NCI-H1694 (cell line): ENCODE data around the gene FANCG.

Experiments used
- DNase-seq: peaks from one replicate; lab custom pipeline; 2025; lab: John Stamatoyannopoulos, UW

Gene FANCG

DNA sequence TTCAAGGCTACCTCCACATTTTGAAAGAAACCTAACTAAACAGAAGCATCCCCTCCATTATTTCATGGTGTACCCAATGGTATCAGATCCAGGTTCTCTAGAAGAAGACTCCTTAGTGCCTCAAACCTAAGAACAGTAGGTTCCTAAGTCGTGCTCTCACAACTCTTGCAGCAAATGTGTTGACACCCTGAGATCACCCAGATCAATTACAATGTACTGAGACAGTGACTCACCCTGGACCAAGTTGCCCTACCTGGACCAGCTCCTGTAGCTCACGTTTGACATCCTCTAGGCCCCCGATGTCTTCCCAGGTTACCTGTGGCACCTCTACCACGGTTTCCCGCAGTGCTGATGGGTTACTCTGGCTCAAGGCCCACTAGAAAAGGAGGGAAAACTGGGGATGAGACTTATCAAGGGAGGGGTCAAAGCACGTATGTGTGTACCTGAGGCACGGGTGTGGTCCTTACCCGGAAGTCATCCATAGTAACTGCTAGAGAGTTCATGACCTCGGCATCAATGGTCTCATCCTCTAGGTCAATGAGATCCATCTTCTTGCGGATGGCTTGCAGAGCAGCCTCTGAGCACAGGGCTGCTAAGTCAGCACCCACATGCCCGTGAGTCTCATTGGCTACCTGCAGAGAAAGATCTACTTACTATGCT is 19.1 kb downstream of the FANCG start:
- no peak for DNase-seq

- DNase-seq, result no peak
Observed at GRCh38 chr9:35059438-35059837, 20.3 kb downstream of the FANCG start.

- no peak for DNase-seq
Observed at GRCh38 chr9:35057271-35057620, 22.5 kb downstream of the FANCG start.

DNA sequence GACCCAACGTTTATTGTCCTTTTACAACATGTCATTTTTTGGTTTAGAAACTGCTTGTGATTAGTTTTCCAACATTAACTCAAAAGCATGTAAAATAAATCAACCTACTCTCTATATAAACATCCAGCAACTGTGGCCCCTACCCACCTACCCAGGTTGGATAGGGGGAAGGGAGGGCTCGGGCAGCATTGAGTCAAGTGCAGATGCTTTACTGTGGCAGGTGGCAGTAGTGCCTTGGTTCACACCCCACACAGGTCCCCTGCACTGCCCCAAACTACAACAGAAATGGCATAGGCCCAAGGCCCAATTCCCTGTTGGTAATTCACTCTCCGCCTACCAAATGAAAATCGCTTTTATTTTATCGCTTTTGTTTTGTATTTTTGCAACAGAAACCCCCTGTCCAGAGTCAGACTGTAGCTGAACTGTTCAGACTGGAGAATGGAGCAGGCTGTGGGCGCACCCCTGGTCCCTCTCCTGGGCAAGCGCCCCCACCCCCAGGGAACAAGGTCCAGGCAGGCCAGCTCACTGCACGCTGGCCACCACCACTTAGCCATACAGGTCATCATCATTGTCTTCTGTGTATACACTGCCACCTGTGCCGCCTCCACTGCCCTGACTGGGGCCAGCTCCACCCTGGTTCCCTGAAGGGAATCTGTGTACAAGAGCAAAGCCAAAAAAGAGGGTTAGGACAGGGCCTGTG is 23.0 kb downstream of the FANCG start:
- DNase-seq, result no peak

GRCh38 chr9:35054871-35055644 is 24.7 kb downstream of the FANCG start:
- no peak for DNase-seq

GRCh38 chr9:35054185-35054835 is 25.4 kb downstream of the FANCG start:
- no peak for DNase-seq

- peak; percentile 53 for DNase-seq
Observed at GRCh38 chr9:35051069-35051967, 28.4 kb downstream of the FANCG start.

GRCh38 chr9:35048511-35048910 is 31.2 kb downstream of the FANCG start:
- DNase-seq, result no peak

GRCh38 chr9:35044071-35044470 is 35.7 kb downstream of the FANCG start:
- no peak for DNase-seq

- DNase-seq, result no peak
Observed at GRCh38 chr9:35042891-35043545, 36.7 kb downstream of the FANCG start.

DNA sequence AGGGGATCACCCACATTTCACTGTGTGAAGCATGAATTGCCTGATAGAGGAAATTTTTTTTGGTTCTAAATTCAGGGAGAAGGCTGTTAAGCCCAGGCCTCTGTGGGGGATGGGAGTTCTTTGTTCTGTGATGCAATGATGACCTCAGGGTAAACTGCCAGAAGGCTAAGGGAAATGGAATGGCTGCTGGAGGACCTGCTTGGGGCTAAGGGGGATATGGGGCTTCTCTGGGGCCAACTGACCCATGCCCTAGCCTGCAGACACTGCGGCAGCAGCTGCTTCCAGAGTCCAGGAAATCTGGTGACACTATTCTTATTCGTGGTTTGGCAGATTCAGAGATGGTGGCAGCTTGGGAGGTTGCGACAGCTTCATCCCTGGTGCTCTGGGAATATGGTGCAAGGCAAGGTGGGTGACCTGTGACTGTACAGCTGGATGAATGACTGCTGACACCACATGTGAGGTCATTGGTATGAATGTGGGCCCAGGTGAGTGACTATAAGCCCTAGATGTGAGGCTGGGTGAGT is 37.6 kb downstream of the FANCG start:
- no peak for DNase-seq

- no peak for DNase-seq
Observed at GRCh38 chr9:35035851-35036701, 43.7 kb downstream of the FANCG start.

- DNase-seq, result no peak
Observed at GRCh38 chr9:35033101-35033500, 46.6 kb downstream of the FANCG start.

DNA sequence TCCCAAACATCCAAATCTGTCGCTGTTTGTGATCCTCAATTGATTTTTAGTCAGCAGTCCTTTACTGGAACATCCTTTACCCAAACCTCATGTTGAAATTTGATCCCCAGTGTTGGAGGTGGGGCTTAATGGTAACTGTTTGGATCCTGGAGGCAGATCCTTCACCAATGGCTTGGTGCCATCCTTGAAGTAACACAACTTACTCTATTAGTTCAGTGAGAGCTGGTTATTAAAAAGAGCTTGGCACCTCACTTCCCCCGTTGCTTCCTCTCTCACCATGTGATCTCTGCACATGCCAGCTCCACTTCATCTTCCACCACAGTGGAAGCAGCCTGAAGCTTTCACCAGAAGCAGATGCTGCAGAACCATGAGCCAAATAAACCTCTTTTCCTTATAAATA is 49.9 kb downstream of the FANCG start:
- no peak for DNase-seq

- no peak for DNase-seq
Observed at GRCh38 chr9:35029241-35029640, 50.5 kb downstream of the FANCG start.

DNA sequence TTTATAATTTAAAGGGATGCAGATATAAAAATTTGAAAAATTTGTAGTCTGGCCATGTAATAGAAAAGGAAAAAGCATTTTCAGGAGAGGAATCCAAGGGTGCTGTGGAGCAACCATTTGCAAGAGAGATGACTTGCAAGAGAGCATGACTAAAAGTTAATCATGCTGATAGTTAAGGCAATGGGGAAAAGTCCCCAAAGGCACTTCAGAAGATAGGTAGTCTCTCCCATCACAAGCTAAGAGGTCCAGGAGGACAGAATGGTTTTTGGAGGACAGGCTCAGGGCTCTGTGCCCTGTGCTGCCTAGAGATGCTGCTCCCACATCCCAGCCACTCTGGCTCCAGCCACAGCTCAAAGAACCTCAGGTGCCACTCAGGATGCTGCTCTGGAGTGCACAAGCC is 51.4 kb downstream of the FANCG start:
- DNase-seq, result no peak

DNA sequence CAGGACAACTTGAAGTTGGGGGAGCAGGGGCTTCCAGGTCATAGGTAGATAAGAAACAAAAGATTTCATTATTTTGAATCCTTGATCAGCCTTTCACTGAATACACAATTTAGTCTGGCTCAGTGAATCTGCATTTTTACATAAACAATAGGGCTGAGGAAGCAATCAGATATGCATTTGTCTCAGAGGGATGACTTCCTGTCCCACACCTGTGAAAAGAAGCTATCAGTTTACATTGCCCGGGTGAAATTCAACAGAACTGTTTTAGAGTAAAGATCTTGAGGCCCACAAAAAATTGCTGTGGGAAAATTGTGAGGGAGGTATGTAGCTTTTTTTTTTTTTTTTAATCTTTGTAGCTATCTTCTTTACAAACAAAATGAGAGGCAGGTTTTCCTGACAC is 51.9 kb downstream of the FANCG start:
- DNase-seq, result no peak

GRCh38 chr9:35027374-35027773 is 52.4 kb downstream of the FANCG start:
- no peak for DNase-seq

GRCh38 chr9:35026671-35027070 is 53.1 kb downstream of the FANCG start:
- DNase-seq, result no peak
